Lung (tissue), 12 donors: Measurements from ENCODE around the gene PANK1. TPM values are rescaled to one million over a fixed set of nuclear protein-coding genes. Genes with fewer than 3 reads are reported as not detected.

ENCODE experiments used
- ATAC-seq: fragments of 200-7000 bp; cut with Tn5 transposase; one replicate; pipeline ENCODE4 v1.9.1; 2020; ENCODE audit warnings: moderate number of reproducible peaks; ENCODE audit not compliant: insufficient read depth, low FRiP score
- DNase-seq, 3 donors: peaks; one replicate each; pipeline ENCODE4 v3.0.0-alpha.2; 2013 to 2017
- H3K27ac ChIP-seq, 2 donors: one replicate each; pipeline ENCODE4 v1.5.1; 2013; ENCODE audit warnings: mild to moderate bottlenecking in 2 of 2, moderate library complexity in 2 of 2, control low read depth in 1 of 2, inconsistent platforms in 1 of 2, low read depth in 1 of 2, low read length in 1 of 2
- H3K27me3 ChIP-seq, 3 donors: one replicate each; pipeline ENCODE4 v1.5.1; 2013; ENCODE audit warnings: low read length in 2 of 3; ENCODE audit not compliant: control insufficient read depth in 3 of 3, insufficient read depth in 3 of 3
- H3K36me3 ChIP-seq, 4 donors: one replicate each; pipeline ENCODE4 v1.5.1; 2013; ENCODE audit warnings: low read length in 4 of 4, mild to moderate bottlenecking in 1 of 4, moderate library complexity in 1 of 4; ENCODE audit not compliant: control insufficient read depth in 4 of 4, insufficient read depth in 4 of 4
- H3K4me1 ChIP-seq, 5 donors: one replicate each; pipeline ENCODE4 v1.5.1; 2013; ENCODE audit warnings: low read length in 5 of 5, mild to moderate bottlenecking in 2 of 5, moderate library complexity in 1 of 5; ENCODE audit not compliant: control insufficient read depth in 5 of 5, insufficient read depth in 5 of 5
- H3K4me3 ChIP-seq: one replicate; pipeline ENCODE4 v1.5.1; 2013; ENCODE audit warnings: mild to moderate bottlenecking, control low read depth, moderate library complexity
- H3K9ac ChIP-seq, 2 donors: one replicate each; pipeline ENCODE4 v1.5.1; 2013; ENCODE audit warnings: low read length in 2 of 2, control low read depth in 1 of 2; ENCODE audit not compliant: insufficient read depth in 1 of 2
- H3K9me3 ChIP-seq, 4 donors: one replicate each; pipeline ENCODE4 v1.5.1; 2013; ENCODE audit warnings: low read length in 3 of 4, mild to moderate bottlenecking in 1 of 4, moderate library complexity in 1 of 4; ENCODE audit not compliant: control insufficient read depth in 4 of 4, insufficient read depth in 3 of 4
- CTCF ChIP-seq: IDR thresholded peaks from 2 replicates; pipeline ENCODE4 v1.5.1; 2012; ENCODE audit warnings: mild to moderate bottlenecking; ENCODE audit errors: control extremely low read depth, extremely low read depth
- WGBS, 2 donors: extraction: QIAGEN DNeasy Blood & Tissue Kit; methylation state at CpG; one replicate each; pipeline ENCODE4 v1.1.7; 2013; 5-methylcytosine and 5-hydroxymethylcytosine counted together
- polyA plus RNA-seq, 2 donors: library from polyadenylated mRNA; stranded (reverse); fragments of 200-250 nt; gene quantifications; one replicate each; pipeline ENCODE4 v1.2.1, GENCODE V29; 2013
- total RNA-seq, 2 donors: library from RNA; depleted of rRNA in 1 of 2; stranded (reverse); fragments of >200 nt in 1 of 2; gene quantifications; one replicate each; pipeline ENCODE4 v1.2.1, GENCODE V29; 2014 to 2021
- donor health status: control.
- donor health status: control.
- donor health status: Bipolar disorder and iron deficiency.
- donor health status: healthy.
- donor health status: DM: yes; HTN: yes; CAD: no.

The PANK1 gene
- total and polyA plus RNA-seq, 4 donors = 1.6 to 18.3 (median 4.4) TPM

- Histone ChIP-seq H3K9ac (no peak overlapping the region), H3K27me3 (no peaks in the 10 kb centered on the region), H3K36me3 (no peaks in the 10 kb centered on the region), H3K4me3 (no peak overlapping the region), H3K9me3 (peaks cover 0 to 3% (median 0%) of the 10 kb centered on the region in 4 donors), H3K4me1 (peaks cover 0 to 8% (median 5%) of the 10 kb centered on the region in 5 donors), H3K27ac (no peak overlapping the region)
- WGBS, 2 donors = 44 to 54% methylated on average over 3 of the region's 3 CpGs
- no peak for TF ChIP-seq CTCF
- no peak for ATAC-seq
- no peak for DNase-seq
These were observed 7.0 kb upstream of the PANK1 start for GRCh38 chr10:89651916-89652573.

GRCh38 chr10:89651205-89651915 lies 6.3 kb upstream of the PANK1 start:
- ATAC-seq (no peak), DNase-seq (no peak)
- Histone ChIP-seq H3K9me3 (peaks cover 0 to 3% (median 0%) of the 10 kb centered on the region in 4 donors), H3K9ac (no peak overlapping the region), H3K4me3 (no peak overlapping the region), H3K27ac (no peak overlapping the region), H3K4me1 (peaks cover 0 to 15% (median 6%) of the 10 kb centered on the region in 5 donors), H3K27me3 (no peaks in the 10 kb centered on the region), H3K36me3 (no peaks in the 10 kb centered on the region)
- no peak for TF ChIP-seq CTCF
- WGBS, 2 donors = 62 to 66% methylated on average over 5 of the region's 5 CpGs

- Histone ChIP-seq H3K27ac (no peak overlapping the region), H3K4me1 (peaks cover 0 to 27% (median 11%) of the 10 kb centered on the region in 5 donors), H3K9me3 (no peaks in the 10 kb centered on the region), H3K36me3 (no peaks in the 10 kb centered on the region), H3K27me3 (no peaks in the 10 kb centered on the region), H3K4me3 (no peak overlapping the region), H3K9ac (no peak overlapping the region)
- no peak for ATAC-seq
- WGBS, 2 donors = 96 to 97% methylated on average over 1 of the region's 1 CpG
- DNase-seq = no peak
- TF ChIP-seq CTCF = no peak
These were observed 4.0 kb upstream of the PANK1 start for GRCh38 chr10:89649051-89649450.
